Measurements from ENCODE around the gene DRC7. TPM values are rescaled to one million over a fixed set of nuclear protein-coding genes. Genes with fewer than 3 reads are reported as not detected.

The DRC7 gene
- total RNA-seq, 1 donor from 2014 or later, result not detected

- no peaks in the 10 kb centered on the region for H3K27me3 ChIP-seq
- H3K4me1 ChIP-seq, result peaks cover under 1 to 6% of the 10 kb centered on the region in 2 donors
- peak overlapping the region; percentile 11 to 13 for H3K27ac ChIP-seq
- no peaks in the 10 kb centered on the region for H3K36me3 ChIP-seq
- no peaks in the 10 kb centered on the region for H3K9me3 ChIP-seq
- H3K4me3 ChIP-seq, result no peak overlapping the region
- no peak for DNase-seq (ENCODE audit: low spot score in 2 of 2)
- TF ChIP-seq, protein P1, sequence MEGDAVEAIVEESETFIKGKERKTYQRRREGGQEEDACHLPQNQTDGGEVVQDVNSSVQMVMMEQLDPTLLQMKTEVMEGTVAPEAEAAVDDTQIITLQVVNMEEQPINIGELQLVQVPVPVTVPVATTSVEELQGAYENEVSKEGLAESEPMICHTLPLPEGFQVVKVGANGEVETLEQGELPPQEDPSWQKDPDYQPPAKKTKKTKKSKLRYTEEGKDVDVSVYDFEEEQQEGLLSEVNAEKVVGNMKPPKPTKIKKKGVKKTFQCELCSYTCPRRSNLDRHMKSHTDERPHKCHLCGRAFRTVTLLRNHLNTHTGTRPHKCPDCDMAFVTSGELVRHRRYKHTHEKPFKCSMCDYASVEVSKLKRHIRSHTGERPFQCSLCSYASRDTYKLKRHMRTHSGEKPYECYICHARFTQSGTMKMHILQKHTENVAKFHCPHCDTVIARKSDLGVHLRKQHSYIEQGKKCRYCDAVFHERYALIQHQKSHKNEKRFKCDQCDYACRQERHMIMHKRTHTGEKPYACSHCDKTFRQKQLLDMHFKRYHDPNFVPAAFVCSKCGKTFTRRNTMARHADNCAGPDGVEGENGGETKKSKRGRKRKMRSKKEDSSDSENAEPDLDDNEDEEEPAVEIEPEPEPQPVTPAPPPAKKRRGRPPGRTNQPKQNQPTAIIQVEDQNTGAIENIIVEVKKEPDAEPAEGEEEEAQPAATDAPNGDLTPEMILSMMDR (IDR thresholded peaks at IDR 0.05), result no peak
- intact Hi-C loops (cut with DNase I), result loop anchor here (5.0 to 10.0 kb wide), 6 partner anchors 86 to 1306 kb away; partner anchors contain the start of genes AMFR, ARL2BP, CIAPIN1 and COQ9
These were observed 36.4 kb downstream of the DRC7 start for GRCh38 chr16:57730771-57731730.

GRCh38 chr16:57732037-57732436 is 37.4 kb downstream of the DRC7 start:
- no peak for DNase-seq (ENCODE audit: low spot score in 2 of 2)
- TF ChIP-seq, protein P1 (IDR thresholded peaks at IDR 0.05), result no peak
- Histone ChIP-seq H3K4me1 (peaks cover 9 to 16% of the 10 kb centered on the region in 2 donors), H3K27me3 (no peaks in the 10 kb centered on the region), H3K9me3 (no peaks in the 10 kb centered on the region), H3K4me3 (no peak overlapping the region), H3K36me3 (no peaks in the 10 kb centered on the region), H3K27ac (peak overlapping the region in 1 of 2 donors; percentile 47)
- intact Hi-C loops (cut with DNase I), result loop anchor here (5.0 to 10.0 kb wide), 6 partner anchors 85 to 1307 kb away; partner anchors contain the start of genes AMFR, ARL2BP, CIAPIN1 and COQ9

DNA sequence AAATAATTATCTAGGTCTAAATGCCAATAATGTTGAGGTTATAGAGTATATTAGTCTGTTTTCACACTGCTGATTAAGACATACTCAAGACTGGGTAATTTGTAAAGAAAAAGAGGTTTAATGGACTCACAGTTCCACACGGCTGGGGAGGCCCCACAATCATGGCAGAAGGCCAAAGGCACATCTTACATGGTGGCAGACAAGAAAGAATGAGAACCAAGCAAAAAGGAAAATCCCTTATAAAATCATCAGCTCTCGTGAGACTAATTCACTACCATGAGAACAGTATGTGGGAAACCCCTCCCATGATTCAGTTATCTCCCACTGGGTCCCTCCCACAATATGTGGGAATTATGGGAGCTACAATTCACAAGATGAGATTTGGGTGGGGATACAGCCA is 38.1 kb downstream of the DRC7 start:
- intact Hi-C loops (cut with DNase I), result loop anchor here (5.0 to 10.0 kb wide), 6 partner anchors 85 to 1308 kb away; partner anchors contain the start of genes AMFR, ARL2BP, CIAPIN1 and COQ9
- no peak overlapping the region for H3K27ac ChIP-seq
- TF ChIP-seq, protein P1 (IDR thresholded peaks at IDR 0.05), result no peak
- no peaks in the 10 kb centered on the region for H3K27me3 ChIP-seq
- H3K4me3 ChIP-seq, result no peak overlapping the region
- H3K4me1 ChIP-seq, result peaks cover 9 to 18% of the 10 kb centered on the region in 2 donors
- no peak for DNase-seq (ENCODE audit: low spot score in 2 of 2)
- H3K36me3 ChIP-seq, result no peaks in the 10 kb centered on the region
- H3K9me3 ChIP-seq, result no peaks in the 10 kb centered on the region

GRCh38 chr16:57734308-57734924 is 39.8 kb downstream of the DRC7 start:
- Histone ChIP-seq H3K9me3 (no peaks in the 10 kb centered on the region), H3K4me3 (peak overlapping the region; percentile 75 to 90), H3K27ac (peak overlapping the region; percentile 79 to 88), H3K4me1 (peaks cover 9 to 18% of the 10 kb centered on the region in 2 donors), H3K27me3 (no peaks in the 10 kb centered on the region), H3K36me3 (no peaks in the 10 kb centered on the region)
- intact Hi-C loops (cut with DNase I), result loop anchor here (2.0 to 10.0 kb wide), 9 partner anchors 68 to 1310 kb away; partner anchors contain the start of genes AMFR, ARL2BP, CCDC102A and CFAP20
- DNase-seq (ENCODE audit: low spot score in 2 of 2), result no peak
- TF ChIP-seq, protein P1 (IDR thresholded peaks at IDR 0.05), result no peak

- peak; percentile 99 to 100 for DNase-seq (ENCODE audit: low spot score in 2 of 2)
- H3K27me3 ChIP-seq, result no peaks in the 10 kb centered on the region
- peaks cover 9 to 18% of the 10 kb centered on the region in 2 donors for H3K4me1 ChIP-seq
- H3K4me3 ChIP-seq, result peak overlapping the region; percentile 82 to 91
- H3K27ac ChIP-seq, result peak overlapping the region; percentile 79 to 88
- TF ChIP-seq, protein P1 (IDR thresholded peaks at IDR 0.05), result no peak
- no peaks in the 10 kb centered on the region for H3K36me3 ChIP-seq
- intact Hi-C loops (cut with DNase I), result loop anchor here (1.0 to 10.0 kb wide), 11 partner anchors 22 to 1310 kb away; partner anchors contain the start of genes AMFR, ARL2BP, CCDC102A and CFAP20
- no peaks in the 10 kb centered on the region for H3K9me3 ChIP-seq
These were observed 40.5 kb downstream of the DRC7 start for GRCh38 chr16:57734925-57735754.
